Mononuclear cell (primary cell): ENCODE measurements around the gene PPM1L. TPM values are rescaled to one million over a fixed set of nuclear protein-coding genes. Genes with fewer than 3 reads are reported as not detected.

ENCODE experiments used
- H3K27me3 ChIP-seq: 2 replicates; pipeline ENCODE4 v1.6.0; 2011; ENCODE audit warnings: low read length, control low read depth; ENCODE audit not compliant: insufficient read depth
- H3K4me1 ChIP-seq: 2 replicates; pipeline ENCODE4 v1.5.1; 2011; ENCODE audit warnings: mild to moderate bottlenecking, low read length, control low read depth; ENCODE audit not compliant: insufficient read depth
- H3K4me3 ChIP-seq: 2 replicates; pipeline ENCODE4 v1.5.1; 2011; ENCODE audit warnings: mild to moderate bottlenecking, low read length, moderate library complexity
- H3K9me3 ChIP-seq: 2 replicates; pipeline ENCODE4 v1.5.1; 2011; ENCODE audit warnings: low read depth, mild to moderate bottlenecking, control low read depth, low read length
- total RNA-seq: library from RNA; depleted of rRNA; stranded (reverse); fragments of >200 nt; gene quantifications from one replicate; pipeline ENCODE4 v1.2.3, GENCODE V29; 2012

The PPM1L gene
- total RNA-seq, 1 donor = 14.5 TPM

- Histone ChIP-seq H3K4me1 (peaks cover 18% of the 10 kb centered on the region), H3K9me3 (no peaks in the 10 kb centered on the region), H3K4me3 (no peak overlapping the region), H3K27me3 (no peaks in the 10 kb centered on the region)
Measured at GRCh38 chr3:160837394-160837980, 81.5 kb downstream of the PPM1L start.

- peaks cover 18% of the 10 kb centered on the region for H3K4me1 ChIP-seq
- H3K4me3 ChIP-seq = no peak overlapping the region
- H3K9me3 ChIP-seq = no peaks in the 10 kb centered on the region
- H3K27me3 ChIP-seq = no peaks in the 10 kb centered on the region
Measured at GRCh38 chr3:160840590-160840989, 84.6 kb downstream of the PPM1L start.

GRCh38 chr3:160841455-160841854 is 85.4 kb downstream of the PPM1L start:
- no peaks in the 10 kb centered on the region for H3K27me3 ChIP-seq
- H3K9me3 ChIP-seq = no peaks in the 10 kb centered on the region
- H3K4me1 ChIP-seq = peaks cover 14% of the 10 kb centered on the region
- no peak overlapping the region for H3K4me3 ChIP-seq

GRCh38 chr3:160842021-160843005 is 86.3 kb downstream of the PPM1L start:
- Histone ChIP-seq H3K4me3 (no peak overlapping the region), H3K27me3 (no peaks in the 10 kb centered on the region), H3K9me3 (no peaks in the 10 kb centered on the region), H3K4me1 (peaks cover 10% of the 10 kb centered on the region)

GRCh38 chr3:160851629-160852210 is 95.7 kb downstream of the PPM1L start:
- Histone ChIP-seq H3K9me3 (no peaks in the 10 kb centered on the region), H3K4me3 (no peak overlapping the region), H3K27me3 (no peaks in the 10 kb centered on the region), H3K4me1 (no peaks in the 10 kb centered on the region)

GRCh38 chr3:160852856-160853255 is 96.8 kb downstream of the PPM1L start:
- no peaks in the 10 kb centered on the region for H3K27me3 ChIP-seq
- no peak overlapping the region for H3K4me3 ChIP-seq
- H3K9me3 ChIP-seq = no peaks in the 10 kb centered on the region
- H3K4me1 ChIP-seq = no peaks in the 10 kb centered on the region

- Histone ChIP-seq H3K27me3 (no peaks in the 10 kb centered on the region), H3K9me3 (no peaks in the 10 kb centered on the region), H3K4me1 (no peaks in the 10 kb centered on the region), H3K4me3 (no peak overlapping the region)
Measured at GRCh38 chr3:160856450-160856849, 100.4 kb downstream of the PPM1L start.

GRCh38 chr3:160857476-160858119 is 101.6 kb downstream of the PPM1L start:
- H3K9me3 ChIP-seq = no peaks in the 10 kb centered on the region
- H3K4me3 ChIP-seq = no peak overlapping the region
- H3K4me1 ChIP-seq = no peaks in the 10 kb centered on the region
- H3K27me3 ChIP-seq = no peaks in the 10 kb centered on the region

GRCh38 chr3:160860346-160860745 is 104.3 kb downstream of the PPM1L start:
- Histone ChIP-seq H3K4me1 (no peaks in the 10 kb centered on the region), H3K4me3 (no peak overlapping the region), H3K9me3 (no peaks in the 10 kb centered on the region), H3K27me3 (no peaks in the 10 kb centered on the region)

- no peaks in the 10 kb centered on the region for H3K9me3 ChIP-seq
- H3K4me1 ChIP-seq = no peaks in the 10 kb centered on the region
- no peaks in the 10 kb centered on the region for H3K27me3 ChIP-seq
- H3K4me3 ChIP-seq = no peak overlapping the region
Measured at GRCh38 chr3:160869825-160870224, 113.8 kb downstream of the PPM1L start.

GRCh38 chr3:160870327-160870726 is 114.3 kb downstream of the PPM1L start:
- Histone ChIP-seq H3K27me3 (no peaks in the 10 kb centered on the region), H3K9me3 (no peaks in the 10 kb centered on the region), H3K4me3 (no peak overlapping the region), H3K4me1 (no peaks in the 10 kb centered on the region)

GRCh38 chr3:160874736-160875135 is 118.7 kb downstream of the PPM1L start:
- H3K27me3 ChIP-seq = no peaks in the 10 kb centered on the region
- no peak overlapping the region for H3K4me3 ChIP-seq
- no peaks in the 10 kb centered on the region for H3K9me3 ChIP-seq

GRCh38 chr3:160876643-160877042 is 120.6 kb downstream of the PPM1L start:
- no peaks in the 10 kb centered on the region for H3K9me3 ChIP-seq
- no peak overlapping the region for H3K4me3 ChIP-seq
- no peaks in the 10 kb centered on the region for H3K27me3 ChIP-seq
- H3K4me1 ChIP-seq = peaks cover 5% of the 10 kb centered on the region

More at GRCh38 chr3:160874736-160875135, 118.7 kb downstream of the PPM1L start:
- H3K4me1 ChIP-seq = peaks cover 2% of the 10 kb centered on the region

GRCh38 chr3:160879859-160880258 is 123.8 kb downstream of the PPM1L start:
- peaks cover 5% of the 10 kb centered on the region for H3K4me1 ChIP-seq
- H3K4me3 ChIP-seq = no peak overlapping the region
- no peaks in the 10 kb centered on the region for H3K9me3 ChIP-seq
- no peaks in the 10 kb centered on the region for H3K27me3 ChIP-seq

- H3K4me3 ChIP-seq = no peak overlapping the region
- H3K9me3 ChIP-seq = no peaks in the 10 kb centered on the region
- no peaks in the 10 kb centered on the region for H3K27me3 ChIP-seq
- peaks cover 5% of the 10 kb centered on the region for H3K4me1 ChIP-seq
Measured at GRCh38 chr3:160883373-160883772, 127.3 kb downstream of the PPM1L start.
